GM19438 (cell line): ENCODE data around the gene PLXNC1.
A peak's percentile ranks its signal among the peaks of the same experiment; 100 is the strongest.

ENCODE experiments used
- ATAC-seq: cut with Tn5 transposase; IDR thresholded peaks from one replicate; pipeline ENCODE4 v1.9.1; 2021; ENCODE audit warnings: low read depth; ENCODE audit not compliant: unreplicated experiment

The PLXNC1 gene

GRCh38 chr12:94262228-94263010 lies 114.0 kb downstream of the PLXNC1 start:
- ATAC-seq = peak; percentile 53

GRCh38 chr12:94263011-94263811 lies 114.8 kb downstream of the PLXNC1 start:
- peak; percentile 31 for ATAC-seq

- no peak for ATAC-seq
Observed at GRCh38 chr12:94263905-94264561, 115.7 kb downstream of the PLXNC1 start.

- no peak for ATAC-seq
Observed at GRCh38 chr12:94264736-94265485, 116.5 kb downstream of the PLXNC1 start.

GRCh38 chr12:94265539-94265938 lies 117.2 kb downstream of the PLXNC1 start:
- no peak for ATAC-seq

- no peak for ATAC-seq
Observed at GRCh38 chr12:94265966-94266745, 117.8 kb downstream of the PLXNC1 start.

- ATAC-seq = no peak
Observed at GRCh38 chr12:94266796-94267536, 118.6 kb downstream of the PLXNC1 start.

- ATAC-seq = no peak
Observed at GRCh38 chr12:94267537-94267872, 119.1 kb downstream of the PLXNC1 start.

- no peak for ATAC-seq
Observed at GRCh38 chr12:94267921-94268471, 119.6 kb downstream of the PLXNC1 start.

GRCh38 chr12:94269316-94269999 lies 121.1 kb downstream of the PLXNC1 start:
- no peak for ATAC-seq

- ATAC-seq = no peak
Observed at GRCh38 chr12:94271351-94271750, 123.0 kb downstream of the PLXNC1 start.

- no peak for ATAC-seq
Observed at GRCh38 chr12:94272280-94272679, 123.9 kb downstream of the PLXNC1 start.

- no peak for ATAC-seq
Observed at GRCh38 chr12:94273272-94273671, 124.9 kb downstream of the PLXNC1 start.

- no peak for ATAC-seq
Observed at GRCh38 chr12:94276725-94277124, 128.3 kb downstream of the PLXNC1 start.

GRCh38 chr12:94277426-94278000 lies 129.1 kb downstream of the PLXNC1 start:
- ATAC-seq = no peak

- no peak for ATAC-seq
Observed at GRCh38 chr12:94280063-94280462, 131.7 kb downstream of the PLXNC1 start.

GRCh38 chr12:94282675-94283074 lies 134.3 kb downstream of the PLXNC1 start:
- no peak for ATAC-seq

GRCh38 chr12:94284046-94284445 lies 135.7 kb downstream of the PLXNC1 start:
- ATAC-seq = no peak
